Neural cell (in vitro differentiated cells): ENCODE results near the gene ABCA13.

Source experiments
- CTCF ChIP-seq: fragments of 450-650 bp; IDR thresholded peaks from 2 replicates; pipeline ENCODE4 v1.5.1; 2014; ENCODE audit warnings: antibody characterized with exemption, mild to moderate bottlenecking, moderate library complexity; ENCODE audit not compliant: poor library complexity, severe bottlenecking
- EP300 ChIP-seq: fragments of 450-650 bp; conservative IDR thresholded peaks from 2 replicates; pipeline ENCODE4 v1.6.1; 2014; ENCODE audit warnings: antibody characterized with exemption, mild to moderate bottlenecking, moderate library complexity; ENCODE audit not compliant: poor library complexity, severe bottlenecking
- EZH2 ChIP-seq: fragments of 200-600, 300-800 bp; shearing (Covaris generic), sonication (generic); IDR thresholded peaks from 2 replicates; pipeline ENCODE4 v1.6.1; 2014; ENCODE audit warnings: antibody characterized with exemption, low read length, borderline replicate concordance, mild to moderate bottlenecking; ENCODE audit not compliant: insufficient read depth, poor library complexity, severe bottlenecking
- MXI1 ChIP-seq: fragments of 450-650 bp; conservative IDR thresholded peaks from 2 replicates; pipeline ENCODE4 v1.6.1; 2014; ENCODE audit warnings: antibody characterized with exemption, mild to moderate bottlenecking; ENCODE audit not compliant: poor library complexity, severe bottlenecking
- POLR2AphosphoS5 ChIP-seq: IDR thresholded peaks from 2 replicates; pipeline ENCODE4 v1.6.1; 2012
- RAD21 ChIP-seq: fragments of 450-650 bp; conservative IDR thresholded peaks from 2 replicates; pipeline ENCODE4 v1.6.1; 2014; ENCODE audit warnings: antibody characterized with exemption, mild to moderate bottlenecking, moderate library complexity
- REST ChIP-seq: IDR thresholded peaks from 2 replicates; pipeline ENCODE4 v1.6.1; 2012; ENCODE audit warnings: borderline replicate concordance
- SMC3 ChIP-seq: fragments of 450-650 bp; conservative IDR thresholded peaks from 2 replicates; pipeline ENCODE4 v1.6.1; 2014; ENCODE audit warnings: antibody characterized with exemption, mild to moderate bottlenecking, moderate library complexity; ENCODE audit not compliant: poor library complexity
- TAF1 ChIP-seq: IDR thresholded peaks from 2 replicates; pipeline ENCODE4 v1.6.1; 2012; ENCODE audit warnings: low read depth

- no peak for TF ChIP-seq CTCF
- TF ChIP-seq EZH2 = no peak
- no peak for TF ChIP-seq SMC3
- no peak for TF ChIP-seq POLR2AphosphoS5
- no peak for TF ChIP-seq REST
- no peak for TF ChIP-seq MXI1
- no peak for TF ChIP-seq EP300
- TF ChIP-seq RAD21 = no peak
- no peak for TF ChIP-seq TAF1
Observed at GRCh38 chr7:48292949-48293348, 121.7 kb downstream of the ABCA13 start.
